H1 (cell line): ENCODE measurements around the gene DCP1B. TPM values are rescaled to one million over a fixed set of nuclear protein-coding genes. Genes with fewer than 3 reads are reported as not detected.

Source experiments
- CTCF ChIA-PET: fragments of 300-600 bp; sonication (Branson Sonifier 250); formaldehyde crosslinking; loops from one replicate; lab custom pipeline; 2021; ENCODE audit not compliant: partially characterized antibody; lab: Charles Lee
- POLR2A ChIA-PET: fragments of 300-600 bp; sonication (Branson Sonifier 250); formaldehyde crosslinking; loops from one replicate; lab custom pipeline; 2021; ENCODE audit warnings: inconsistent platforms; ENCODE audit not compliant: partially characterized antibody; lab: Charles Lee
- DNase-seq, 2 experiments: peaks; one replicate each; pipeline versions ENCODE4 v3.0.0 to v3.0.0-alpha.2; 2010 to 2022; ENCODE audit warnings: low spot score in 2 of 2, low read depth in 1 of 2, mixed read lengths in 1 of 2
- FAIRE-seq: peaks from 2 replicates; lab custom pipeline; 2011; peaks lifted over from hg19 to GRCh38; lab: Jason Lieb, UNC
- H2AFZ ChIP-seq: 2 replicates; pipeline ENCODE4 v1.8.1; 2012; ENCODE audit warnings: low read length, inconsistent platforms
- H2AK5ac ChIP-seq: 2 replicates; pipeline ENCODE4 v1.6.1; 2013; ENCODE audit warnings: low read depth, low read length
- H2BK120ac ChIP-seq: replicated peaks from 2 replicates; pipeline ENCODE3; 2013; ENCODE audit warnings: low read depth, low read length, inconsistent platforms
- H2BK12ac ChIP-seq: 2 replicates; pipeline ENCODE4 v1.6.1; 2013; ENCODE audit warnings: low read depth, low read length
- H2BK15ac ChIP-seq: 2 replicates; pipeline ENCODE4 v1.6.1; 2013; ENCODE audit warnings: low read length
- H2BK20ac ChIP-seq: 2 replicates; pipeline ENCODE4 v1.6.1; 2013; ENCODE audit warnings: low read length
- H2BK5ac ChIP-seq: 2 replicates; pipeline ENCODE4 v1.6.1; 2013; ENCODE audit warnings: low read depth, low read length
- H3K14ac ChIP-seq: 2 replicates; pipeline ENCODE4 v1.6.1; 2013; ENCODE audit warnings: inconsistent platforms; ENCODE audit not compliant: insufficient read length
- H3K18ac ChIP-seq: 2 replicates; pipeline ENCODE4 v1.6.1; 2013; ENCODE audit warnings: low read length; ENCODE audit errors: extremely low read depth
- H3K23ac ChIP-seq: 2 replicates; pipeline ENCODE4 v1.6.1; 2013; ENCODE audit warnings: inconsistent platforms; ENCODE audit not compliant: insufficient read length
- H3K23me2 ChIP-seq: 2 replicates; pipeline ENCODE4 v1.6.1; 2013; ENCODE audit warnings: low read depth, low read length
- H3K27ac ChIP-seq: 2 replicates; pipeline ENCODE4 v1.6.1; 2011; ENCODE audit warnings: low read depth, low read length, inconsistent platforms
- H3K27me3 ChIP-seq, 4 experiments: replicated peaks in 1 of 4; 1 replicate in 1 of 4; 2 replicates in 3 of 4; pipeline versions ENCODE4 v1.6.1 to v1.8.1; 2011 to 2013; ENCODE audit warnings: low read length in 3 of 4, mild to moderate bottlenecking in 3 of 4, inconsistent platforms in 2 of 4, mixed read lengths in 2 of 4, moderate library complexity in 1 of 4; ENCODE audit not compliant: control insufficient read depth in 3 of 4, insufficient read depth in 3 of 4; ENCODE audit errors: extremely low read depth in 1 of 4
- H3K36me3 ChIP-seq, 4 experiments: 2 replicates each; pipeline versions ENCODE4 v1.6.1 to v1.8.1; 2011 to 2013; ENCODE audit warnings: mild to moderate bottlenecking in 4 of 4, low read length in 3 of 4, moderate library complexity in 2 of 4, control low read depth in 1 of 4, inconsistent platforms in 1 of 4; ENCODE audit not compliant: insufficient read depth in 4 of 4, control insufficient read depth in 2 of 4
- H3K4ac ChIP-seq: replicated peaks from 2 replicates; pipeline ENCODE3; 2013; ENCODE audit warnings: low read length, low read depth, mixed read lengths, inconsistent platforms; ENCODE audit not compliant: insufficient read length
- H3K4me1 ChIP-seq, 4 experiments: replicated peaks in 1 of 4; 1 replicate in 1 of 4; 2 replicates in 3 of 4; pipeline versions ENCODE4 v1.6.1 to v1.8.1; 2011 to 2013; ENCODE audit warnings: low read length in 3 of 4, inconsistent platforms in 2 of 4, mixed read lengths in 1 of 4; ENCODE audit not compliant: insufficient read depth in 4 of 4, control insufficient read depth in 3 of 4
- H3K4me2 ChIP-seq, 2 experiments: 2 replicates each; pipeline versions ENCODE4 v1.6.1 to v1.8.1; 2011 to 2013; ENCODE audit warnings: low read depth in 2 of 2, low read length in 2 of 2, control low read depth in 1 of 2, inconsistent platforms in 1 of 2, mild to moderate bottlenecking in 1 of 2; ENCODE audit not compliant: insufficient read depth in 1 of 2
- H3K4me3 ChIP-seq, 4 experiments: fragments of 200-600, 300-600 bp in 1 of 4; sonication (generic), shearing (Covaris generic), sonication (Bioruptor Twin) in 1 of 4; 2 replicates each; pipeline versions ENCODE4 v1.5.1 to v1.8.1; 2011 to 2016; ENCODE audit warnings: low read length in 4 of 4, low read depth in 3 of 4, control low read depth in 2 of 4, inconsistent platforms in 2 of 4, mild to moderate bottlenecking in 2 of 4, mixed read lengths in 1 of 4, moderate library complexity in 1 of 4; ENCODE audit not compliant: insufficient read depth in 2 of 4; ENCODE audit errors: extremely low read depth in 1 of 4
- H3K56ac ChIP-seq: replicated peaks from 2 replicates; pipeline ENCODE3; 2013; ENCODE audit warnings: low read depth, mild to moderate bottlenecking, mixed read lengths, low read length, inconsistent platforms; ENCODE audit not compliant: insufficient read length
- H3K79me1 ChIP-seq: 2 replicates; pipeline ENCODE4 v1.6.1; 2013; ENCODE audit warnings: low read depth, low read length, control low read depth
- H3K79me2 ChIP-seq, 2 experiments: 2 replicates each; pipeline versions ENCODE4 v1.6.1 to v1.8.1; 2012 to 2013; ENCODE audit warnings: low read length in 2 of 2, mild to moderate bottlenecking in 2 of 2, inconsistent platforms in 1 of 2; ENCODE audit not compliant: insufficient read depth in 2 of 2, control insufficient read depth in 1 of 2
- H3K9ac ChIP-seq, 4 experiments: replicated peaks in 1 of 4; 1 replicate in 1 of 4; 2 replicates in 3 of 4; pipeline versions ENCODE4 v1.6.1 to v1.8.1; 2011 to 2013; ENCODE audit warnings: low read depth in 3 of 4, low read length in 3 of 4, control low read depth in 2 of 4, mild to moderate bottlenecking in 2 of 4, moderate library complexity in 2 of 4, inconsistent platforms in 1 of 4; ENCODE audit errors: extremely low read depth in 1 of 4
- H3K9me3 ChIP-seq, 2 experiments: 2 replicates each; pipeline versions ENCODE4 v1.6.1 to v1.8.1; 2012 to 2013; ENCODE audit warnings: mild to moderate bottlenecking in 2 of 2, moderate library complexity in 2 of 2, control low read depth in 1 of 2, inconsistent platforms in 1 of 2, low read depth in 1 of 2, low read length in 1 of 2, mixed read lengths in 1 of 2; ENCODE audit not compliant: insufficient read depth in 2 of 2
- H4K20me1 ChIP-seq, 2 experiments: replicated peaks in 1 of 2; 2 replicates each; pipeline versions ENCODE3 to v1.8.1; 2011 to 2013; ENCODE audit warnings: inconsistent platforms in 2 of 2, low read length in 2 of 2, mild to moderate bottlenecking in 1 of 2; ENCODE audit not compliant: insufficient read depth in 2 of 2, control insufficient read depth in 1 of 2
- H4K5ac ChIP-seq: 2 replicates; pipeline ENCODE4 v1.6.1; 2013; ENCODE audit warnings: low read length, low read depth, mixed read lengths, inconsistent platforms; ENCODE audit not compliant: insufficient read length
- H4K8ac ChIP-seq: 2 replicates; pipeline ENCODE4 v1.8.0; 2013; ENCODE audit warnings: mild to moderate bottlenecking, moderate library complexity, low read length, inconsistent platforms; ENCODE audit not compliant: insufficient read depth; ENCODE audit errors: extremely low read depth
- H4K91ac ChIP-seq: replicated peaks from 2 replicates; pipeline ENCODE3; 2013; ENCODE audit warnings: low read length, mixed read lengths, inconsistent platforms; ENCODE audit not compliant: insufficient read length
- CTBP2 ChIP-seq: IDR thresholded peaks from 2 replicates; pipeline ENCODE4 v1.7.0; 2011; ENCODE audit warnings: borderline replicate concordance, mild to moderate bottlenecking, moderate library complexity, mixed read lengths, low read length; ENCODE audit not compliant: insufficient read depth, insufficient read length
- EP300 ChIP-seq, 2 experiments: IDR thresholded peaks; 1 replicate in 1 of 2; 2 replicates in 1 of 2; pipeline ENCODE4 v1.6.1; 2011 to 2012; ENCODE audit warnings: low read depth in 2 of 2, low read length in 2 of 2, mild to moderate bottlenecking in 2 of 2, borderline replicate concordance in 1 of 2, inconsistent platforms in 1 of 2, moderate library complexity in 1 of 2
- GTF2F1 ChIP-seq: IDR thresholded peaks from 2 replicates; pipeline ENCODE4 v1.6.1; 2012; ENCODE audit warnings: low read depth, low read length, improper control_type of control experiment, borderline replicate concordance
- RBBP5 ChIP-seq: IDR thresholded peaks from 2 replicates; pipeline ENCODE4 v1.7.1; 2012; ENCODE audit warnings: low read depth, mild to moderate bottlenecking, inconsistent platforms, low read length, moderate library complexity, borderline replicate concordance
- SIN3A ChIP-seq, 2 experiments: IDR thresholded peaks in 1 of 2; conservative IDR thresholded peaks in 1 of 2; 2 replicates each; pipeline ENCODE4 v1.6.1; 2011 to 2012; ENCODE audit warnings: low read length in 2 of 2, improper control_type of control experiment in 1 of 2, low read depth in 1 of 2, mild to moderate bottlenecking in 1 of 2
- WGBS, 2 experiments: shearing (Covaris generic) in 1 of 2; methylation state at CpG; one replicate each; pipeline versions ENCODE4 v1.1.6 to v1.1.7; 2013 to 2015; ENCODE audit warnings: low lambda C conversion rate in 2 of 2, mixed read lengths in 2 of 2, inconsistent platforms in 1 of 2, low coverage in 1 of 2, missing lambda C conversion rate in 1 of 2; ENCODE audit not compliant: insufficient replicate concordance in 2 of 2, insufficient coverage in 1 of 2, insufficient read length in 1 of 2; ENCODE audit errors: extremely low coverage in 1 of 2, missing lambda C conversion rate in 1 of 2; 5-methylcytosine and 5-hydroxymethylcytosine counted together
- polyA plus RNA-seq, 7 experiments: library from polyadenylated mRNA; depleted of rRNA in 3 of 7; stranded (reverse) in 5 of 7; unstranded in 2 of 7; fragments of >200 nt in 5 of 7; fragments of 200-250 nt in 2 of 7; gene quantifications; 1 replicate in 5 of 7; 2 replicates in 1 of 7; 4 replicates in 1 of 7; pipeline versions ENCODE4 v1.2.1 to v1.2.3, GENCODE V29; 2011 to 2013; ENCODE audit warnings: missing spikeins in 2 of 7, mixed read lengths in 2 of 7
- total RNA-seq: library from RNA; stranded (reverse); fragmentation: NEBNext Ultra II Directional; extraction: Animal tissue kit (Norgen Biotek cat#: 25700); gene quantifications from 2 replicates; pipeline ENCODE4 v1.2.1, GENCODE V29; 2021

DCP1B gene
- total and polyA plus RNA-seq, 2 of the 8 experiments (the other 6 are each of a cell fraction or from before 2014, with no cell fraction given) = 14.8 to 29.0 TPM

GRCh38 chr12:1908758-1909157, 95.5 kb downstream of the DCP1B start:
- Histone ChIP-seq H3K79me1 (no peaks in the 10 kb centered on the region), H4K20me1 (no peaks in the 10 kb centered on the region), H2AK5ac (no peak overlapping the region), H3K4me1 (no peaks in the 10 kb centered on the region), H3K36me3 (no peaks in the 10 kb centered on the region), H3K9ac (no peak overlapping the region), H2BK5ac (no peak overlapping the region), H4K5ac (no peak overlapping the region), H2AFZ (no peak overlapping the region), H3K9me3 (peaks cover 0 to 3% of the 10 kb centered on the region in 2 experiments; a peak in 2 of 4 replicates), H3K23ac (no peak overlapping the region), H2BK120ac (no peak overlapping the region), H4K8ac (peak overlapping the region; percentile 71), H3K23me2 (0 out of 2 replicates have a peak, but pooled peaks cover 3% of the 10 kb centered on the region), H3K79me2 (no peaks in the 10 kb centered on the region), H3K27ac (no peak overlapping the region), H3K14ac (no peak overlapping the region), H4K91ac (no peak overlapping the region), H3K4me2 (no peak overlapping the region), H3K4me3 (no peak overlapping the region), H3K4ac (no peak overlapping the region), H3K56ac (no peak overlapping the region), H2BK20ac (no peak overlapping the region), H3K18ac (no peak overlapping the region), H3K27me3 (no peaks in the 10 kb centered on the region), H2BK12ac (no peak overlapping the region), H2BK15ac (no peak overlapping the region)
- FAIRE-seq (no peak), DNase-seq (no peak)
- ChIA-PET CTCF (no interaction called here), POLR2A (no interaction called here)
- no peak for TF ChIP-seq SIN3A (conservative IDR thresholded peaks at IDR 0.05 in 1 of 2, IDR thresholded peaks at IDR 0.05 in 1 of 2; ENCODE audit: low read depth in 1 of 2, low read length in 2 of 2)
- TF ChIP-seq RBBP5 = no peak
- no peak for TF ChIP-seq EP300 (IDR thresholded peaks at IDR 0.05; ENCODE audit: borderline replicate concordance in 1 of 2, low read depth in 2 of 2, low read length in 2 of 2)
- no peak for TF ChIP-seq GTF2F1
- no peak for TF ChIP-seq CTBP2
- WGBS, 2 experiments = 98% methylated on average over 14 of the region's 26 CpGs; no CpG with 5 or more reads in 1 of the 2 experiments
